Choroid plexus epithelial cell (primary cell): ENCODE results near the gene DNAJC30.

Experiments used
- DNase-seq: peaks from one replicate; pipeline ENCODE4 v3.0.0-alpha.2; 2010; ENCODE audit warnings: low read depth
- H3K4me3 ChIP-seq: 2 replicates; pipeline ENCODE4 v1.5.1; 2011; ENCODE audit warnings: low read depth, mild to moderate bottlenecking, control low read depth, low read length, moderate library complexity
- TF ChIP-seq, protein P1 (sequence below): conservative IDR thresholded peaks from 2 replicates; pipeline ENCODE4 v1.5.1; 2011; ENCODE audit warnings: low read depth, mild to moderate bottlenecking, control low read depth, inconsistent platforms, low read length, moderate library complexity

The DNAJC30 gene

DNA sequence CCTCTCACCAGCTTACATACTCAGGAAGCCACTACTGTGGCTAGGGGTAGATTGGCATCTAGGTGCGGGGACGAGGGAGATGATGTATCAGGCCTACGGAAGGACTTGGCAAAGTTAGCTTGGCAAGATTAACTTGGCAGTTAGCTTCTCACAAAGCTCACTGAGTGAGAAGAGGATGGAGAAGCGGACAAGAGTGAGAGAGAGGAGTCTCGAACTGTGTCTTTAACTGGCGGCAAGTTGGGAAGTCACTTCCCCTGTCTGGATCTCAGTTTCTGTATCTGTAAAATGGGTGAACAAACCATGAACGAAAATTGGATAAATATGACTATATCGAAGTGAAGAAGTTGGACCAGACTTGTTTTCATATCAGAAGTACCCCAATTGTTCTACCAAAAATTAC is 49.4 kb downstream of the DNAJC30 start:
- DNase-seq, result no peak
- H3K4me3 ChIP-seq, result no peak overlapping the region
- TF ChIP-seq, protein P1, sequence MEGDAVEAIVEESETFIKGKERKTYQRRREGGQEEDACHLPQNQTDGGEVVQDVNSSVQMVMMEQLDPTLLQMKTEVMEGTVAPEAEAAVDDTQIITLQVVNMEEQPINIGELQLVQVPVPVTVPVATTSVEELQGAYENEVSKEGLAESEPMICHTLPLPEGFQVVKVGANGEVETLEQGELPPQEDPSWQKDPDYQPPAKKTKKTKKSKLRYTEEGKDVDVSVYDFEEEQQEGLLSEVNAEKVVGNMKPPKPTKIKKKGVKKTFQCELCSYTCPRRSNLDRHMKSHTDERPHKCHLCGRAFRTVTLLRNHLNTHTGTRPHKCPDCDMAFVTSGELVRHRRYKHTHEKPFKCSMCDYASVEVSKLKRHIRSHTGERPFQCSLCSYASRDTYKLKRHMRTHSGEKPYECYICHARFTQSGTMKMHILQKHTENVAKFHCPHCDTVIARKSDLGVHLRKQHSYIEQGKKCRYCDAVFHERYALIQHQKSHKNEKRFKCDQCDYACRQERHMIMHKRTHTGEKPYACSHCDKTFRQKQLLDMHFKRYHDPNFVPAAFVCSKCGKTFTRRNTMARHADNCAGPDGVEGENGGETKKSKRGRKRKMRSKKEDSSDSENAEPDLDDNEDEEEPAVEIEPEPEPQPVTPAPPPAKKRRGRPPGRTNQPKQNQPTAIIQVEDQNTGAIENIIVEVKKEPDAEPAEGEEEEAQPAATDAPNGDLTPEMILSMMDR, result no peak

DNA sequence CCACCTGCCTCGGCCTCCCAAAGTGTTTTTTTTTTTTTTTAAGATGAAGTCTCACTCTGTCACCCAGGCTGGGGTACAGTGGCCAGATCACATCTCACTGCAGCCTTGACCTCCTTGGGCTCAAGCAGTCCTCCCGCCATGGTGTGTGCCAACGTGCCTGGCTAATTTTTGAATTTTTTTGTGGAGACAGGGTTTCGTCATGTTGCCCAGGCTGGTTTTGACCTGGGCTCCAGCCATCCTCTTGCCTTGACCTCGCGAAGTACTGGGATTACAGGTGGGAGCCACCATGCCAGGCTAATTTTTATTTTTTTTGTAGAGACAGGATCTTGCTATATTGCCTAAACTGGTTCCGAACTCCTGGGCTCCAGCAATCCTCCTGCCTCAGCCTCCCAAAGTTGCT is 49.9 kb downstream of the DNAJC30 start:
- TF ChIP-seq, protein P1, result no peak
- no peak for DNase-seq

GRCh38 chr7:73631558-73631957 is 51.7 kb downstream of the DNAJC30 start:
- TF ChIP-seq, protein P1, result no peak
- H3K4me3 ChIP-seq, result no peak overlapping the region
- no peak for DNase-seq

More for the DNA sequence above, 49.9 kb downstream of the DNAJC30 start:
- no peak overlapping the region for H3K4me3 ChIP-seq
